Stomach (tissue), 4 donors: Measurements from ENCODE around the gene BHLHE40.

Experiments
- POLR2A ChIP-seq, 4 donors: fragments of 450-650 bp; IDR thresholded peaks; one replicate each; pipeline ENCODE4 v1.6.1; 2016; ENCODE audit warnings: antibody characterized with exemption in 4 of 4, control low read depth in 2 of 4, mild to moderate bottlenecking in 1 of 4, moderate library complexity in 1 of 4
- TF ChIP-seq, protein P1 (sequence below), 7 experiments: fragments of 450-650 bp in 4 of 7; fragments of 200-600 bp in 3 of 7; sonication (generic) in 3 of 7; IDR thresholded peaks; one replicate each; pipeline ENCODE4 v1.5.1; 2016 to 2019; ENCODE audit warnings: antibody characterized with exemption in 7 of 7, control low read depth in 2 of 7, mild to moderate bottlenecking in 1 of 7

DNA sequence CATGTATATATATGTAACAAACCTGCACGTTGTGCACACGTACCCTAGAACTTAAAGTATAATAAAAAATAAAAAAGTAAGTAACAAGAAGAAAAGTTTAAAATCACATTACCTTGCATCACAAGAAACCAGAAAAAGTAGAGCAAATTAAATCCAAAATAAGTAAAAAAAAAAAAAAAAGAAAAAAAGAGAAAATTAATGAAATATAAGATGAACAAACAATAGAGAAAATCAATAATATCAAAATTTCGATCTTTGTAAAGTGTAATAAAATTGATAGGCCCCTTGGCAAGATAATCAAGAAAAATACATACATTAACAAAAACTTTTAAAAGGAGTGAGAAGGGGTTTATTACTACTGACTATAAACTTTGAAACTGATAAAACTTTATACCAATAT lies 7.4 kb upstream of the BHLHE40 start:
- TF ChIP-seq, protein P1, sequence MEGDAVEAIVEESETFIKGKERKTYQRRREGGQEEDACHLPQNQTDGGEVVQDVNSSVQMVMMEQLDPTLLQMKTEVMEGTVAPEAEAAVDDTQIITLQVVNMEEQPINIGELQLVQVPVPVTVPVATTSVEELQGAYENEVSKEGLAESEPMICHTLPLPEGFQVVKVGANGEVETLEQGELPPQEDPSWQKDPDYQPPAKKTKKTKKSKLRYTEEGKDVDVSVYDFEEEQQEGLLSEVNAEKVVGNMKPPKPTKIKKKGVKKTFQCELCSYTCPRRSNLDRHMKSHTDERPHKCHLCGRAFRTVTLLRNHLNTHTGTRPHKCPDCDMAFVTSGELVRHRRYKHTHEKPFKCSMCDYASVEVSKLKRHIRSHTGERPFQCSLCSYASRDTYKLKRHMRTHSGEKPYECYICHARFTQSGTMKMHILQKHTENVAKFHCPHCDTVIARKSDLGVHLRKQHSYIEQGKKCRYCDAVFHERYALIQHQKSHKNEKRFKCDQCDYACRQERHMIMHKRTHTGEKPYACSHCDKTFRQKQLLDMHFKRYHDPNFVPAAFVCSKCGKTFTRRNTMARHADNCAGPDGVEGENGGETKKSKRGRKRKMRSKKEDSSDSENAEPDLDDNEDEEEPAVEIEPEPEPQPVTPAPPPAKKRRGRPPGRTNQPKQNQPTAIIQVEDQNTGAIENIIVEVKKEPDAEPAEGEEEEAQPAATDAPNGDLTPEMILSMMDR (IDR thresholded peaks at IDR 0.05): no peak
- TF ChIP-seq POLR2A (IDR thresholded peaks at IDR 0.05): no peak
